ENCODE measurements around the gene FDX2.

The FDX2 gene

GRCh38 chr19:10260141-10260584 lies 55.7 kb downstream of the FDX2 start:
- peaks cover 26% of the 10 kb centered on the region for H3K36me3 ChIP-seq (ENCODE audit: control insufficient read depth, insufficient read depth, low read length)
- DNase-seq (ENCODE audit: extremely low read depth, insufficient read length) = no peak
- H3K4me3 ChIP-seq (replicated peaks; ENCODE audit: low read depth, low read length) = no peak overlapping the region
- no peaks in the 10 kb centered on the region for H3K27me3 ChIP-seq (replicated peaks; ENCODE audit: control insufficient read depth, insufficient read depth, low read length)
- TF ChIP-seq CTCF (IDR thresholded peaks at IDR 0.05; ENCODE audit: insufficient read depth, low read length, poor library complexity, severe bottlenecking) = no peak

Data from GM06990 (cell line).